ENCODE results near the gene OTOG.

Gene OTOG

DNA sequence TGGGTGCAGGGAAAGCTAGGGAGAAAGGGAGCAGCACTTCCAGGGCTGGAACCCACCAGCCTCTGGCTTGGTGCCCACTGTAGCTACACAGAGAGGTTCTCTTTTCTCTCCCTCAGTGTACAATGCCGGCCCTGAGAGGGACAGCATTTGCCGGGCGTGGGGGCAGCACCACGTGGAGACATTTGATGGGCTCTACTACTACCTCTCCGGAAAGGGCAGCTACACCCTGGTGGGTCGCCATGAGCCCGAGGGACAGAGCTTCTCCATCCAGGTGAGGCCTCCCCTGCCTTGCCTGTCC, 6.1 kb downstream of the OTOG start:
- intact Hi-C loops (cut with DNase I) = no loop called here
- DNase-seq = peak in 1 of 42 donors; percentile 8

DNA sequence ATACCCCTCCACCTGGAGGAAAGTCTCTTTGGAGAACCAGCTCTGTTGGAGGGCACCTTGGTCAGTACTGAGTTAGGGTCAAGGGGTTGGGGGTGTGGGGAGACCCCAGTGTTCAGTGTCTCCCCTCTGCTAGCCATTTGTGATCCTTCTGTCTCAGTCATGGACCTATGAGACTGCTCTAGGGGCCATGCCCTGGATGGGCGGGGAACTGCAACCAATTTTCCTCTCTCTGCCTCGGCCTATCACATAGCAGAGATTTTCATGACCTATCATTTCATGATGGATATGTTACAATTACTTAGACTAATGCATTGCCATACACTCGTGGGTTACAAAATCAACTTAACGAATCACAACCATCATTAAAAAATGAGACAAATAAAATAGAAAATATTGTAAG, 7.4 kb downstream of the OTOG start:
- intact Hi-C loops (cut with DNase I) = no loop called here
- DNase-seq = no peak

DNA sequence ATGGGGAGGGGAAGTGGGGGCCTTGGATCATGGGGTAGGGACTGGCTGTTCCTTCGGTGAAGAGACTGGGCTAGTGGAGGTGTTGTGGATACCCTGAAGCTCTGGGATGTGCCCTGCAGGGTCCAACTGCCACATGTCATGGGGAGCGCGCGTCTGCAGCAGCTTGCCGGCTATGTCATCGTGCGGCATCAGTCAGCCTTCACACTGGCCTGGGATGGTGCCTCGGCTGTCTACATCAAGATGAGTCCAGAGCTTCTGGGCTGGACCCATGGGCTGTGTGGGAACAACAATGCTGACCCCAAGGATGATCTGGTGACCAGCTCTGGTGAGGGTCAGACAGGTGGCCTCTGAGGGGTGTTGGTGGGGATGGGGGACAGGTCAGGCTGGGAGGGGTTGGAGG, 9.9 kb downstream of the OTOG start:
- DNase-seq = peak in 1 of 42 donors; percentile 9
- intact Hi-C loops (cut with DNase I) = no loop called here

DNA sequence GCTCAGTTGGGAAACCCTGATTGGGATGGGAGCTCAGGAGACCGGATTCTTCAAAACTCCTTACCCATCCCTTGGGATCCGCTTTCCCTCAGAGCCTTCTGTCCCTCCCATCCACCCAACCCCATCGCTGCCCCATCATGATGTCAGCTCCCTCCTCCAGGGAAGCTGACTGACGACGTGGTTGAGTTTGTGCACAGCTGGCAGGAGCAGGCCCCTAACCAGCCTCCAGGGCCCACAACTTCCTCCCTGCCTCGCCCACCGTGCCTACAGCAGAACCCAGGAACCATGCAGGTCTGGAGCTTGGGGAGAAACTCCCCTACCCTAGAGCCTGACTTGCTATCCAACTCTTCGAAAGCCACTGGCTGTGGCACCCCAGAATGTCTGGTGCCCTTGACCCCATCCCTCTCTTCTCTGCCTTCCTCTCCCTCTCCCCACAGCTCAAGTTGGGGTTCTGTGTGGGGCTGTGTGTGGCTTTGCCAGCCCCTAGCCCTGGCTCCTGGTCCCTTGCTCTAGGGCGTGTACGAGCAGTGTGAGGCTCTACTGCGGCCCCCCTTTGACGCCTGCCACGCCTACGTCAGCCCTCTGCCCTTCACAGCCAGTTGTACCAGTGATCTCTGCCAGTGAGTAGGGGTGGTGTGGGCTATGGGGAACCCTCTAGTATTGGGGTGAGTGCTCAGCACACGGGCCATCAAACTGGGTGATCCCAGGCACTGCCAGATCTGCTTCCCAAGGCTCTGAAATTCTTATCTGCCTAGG, 11.1 kb downstream of the OTOG start:
- DNase-seq = peak in 1 of 42 donors; percentile 1
- intact Hi-C loops (cut with DNase I) = no loop called here

DNA sequence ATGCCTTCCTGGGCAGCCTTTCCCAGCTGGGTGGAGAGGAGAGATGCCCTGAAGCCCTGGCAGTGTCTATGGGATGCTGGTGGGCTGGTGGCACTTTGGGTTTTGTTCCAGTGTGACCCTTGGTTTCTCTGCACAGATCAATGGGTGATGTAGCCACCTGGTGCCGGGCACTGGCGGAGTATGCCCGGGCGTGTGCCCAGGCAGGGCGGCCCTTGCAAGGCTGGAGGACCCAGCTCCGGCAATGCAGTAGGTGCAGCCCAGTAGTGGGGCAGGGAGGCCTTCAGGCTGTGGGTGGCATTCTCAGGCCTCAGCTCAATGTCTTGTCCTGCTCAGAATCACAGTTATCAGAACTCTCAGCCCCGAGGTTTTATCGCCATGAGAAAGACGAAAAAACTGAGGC, 11.9 kb downstream of the OTOG start:
- DNase-seq = peak in 3 of 42 donors; percentile 4 to 22 (median 5)
- intact Hi-C loops (cut with DNase I) = no loop called here

DNA sequence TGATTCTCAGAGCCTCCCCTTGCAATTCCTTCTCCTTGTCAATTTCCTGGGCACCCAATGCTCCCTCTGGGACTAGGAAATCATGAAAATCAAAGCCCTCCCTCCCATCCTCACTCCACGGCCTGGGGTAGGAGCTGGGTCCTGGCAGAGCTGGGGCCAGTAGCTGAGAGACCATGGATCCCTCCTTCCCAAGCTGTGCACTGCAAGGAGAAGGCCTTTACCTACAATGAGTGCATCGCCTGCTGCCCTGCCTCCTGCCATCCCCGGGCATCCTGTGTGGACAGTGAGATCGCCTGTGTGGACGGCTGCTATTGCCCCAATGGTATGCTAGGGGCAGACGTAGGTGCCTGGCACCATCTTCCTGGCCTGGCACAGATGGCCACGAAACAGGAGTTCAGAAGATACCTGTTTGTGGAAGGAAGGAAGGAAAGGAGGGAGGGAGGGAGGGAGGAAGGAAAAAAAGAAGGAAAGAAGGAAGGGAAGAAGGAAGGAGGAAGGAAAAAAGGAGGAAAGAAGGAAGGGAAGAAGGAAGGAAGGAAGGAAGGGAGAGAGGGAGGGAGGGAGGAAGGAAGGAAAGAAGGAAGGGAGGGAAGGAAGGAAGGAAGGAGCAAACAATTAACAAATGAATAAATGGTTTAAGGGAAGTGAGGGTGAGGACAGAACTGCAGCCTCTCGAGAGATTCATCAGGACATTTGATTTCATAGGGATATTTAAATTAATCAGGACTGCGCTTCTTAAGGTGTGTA, 12.5 kb downstream of the OTOG start:
- DNase-seq = peak in 3 of 42 donors; percentile 1 to 12 (median 12)
- intact Hi-C loops (cut with DNase I) = no loop called here

DNA sequence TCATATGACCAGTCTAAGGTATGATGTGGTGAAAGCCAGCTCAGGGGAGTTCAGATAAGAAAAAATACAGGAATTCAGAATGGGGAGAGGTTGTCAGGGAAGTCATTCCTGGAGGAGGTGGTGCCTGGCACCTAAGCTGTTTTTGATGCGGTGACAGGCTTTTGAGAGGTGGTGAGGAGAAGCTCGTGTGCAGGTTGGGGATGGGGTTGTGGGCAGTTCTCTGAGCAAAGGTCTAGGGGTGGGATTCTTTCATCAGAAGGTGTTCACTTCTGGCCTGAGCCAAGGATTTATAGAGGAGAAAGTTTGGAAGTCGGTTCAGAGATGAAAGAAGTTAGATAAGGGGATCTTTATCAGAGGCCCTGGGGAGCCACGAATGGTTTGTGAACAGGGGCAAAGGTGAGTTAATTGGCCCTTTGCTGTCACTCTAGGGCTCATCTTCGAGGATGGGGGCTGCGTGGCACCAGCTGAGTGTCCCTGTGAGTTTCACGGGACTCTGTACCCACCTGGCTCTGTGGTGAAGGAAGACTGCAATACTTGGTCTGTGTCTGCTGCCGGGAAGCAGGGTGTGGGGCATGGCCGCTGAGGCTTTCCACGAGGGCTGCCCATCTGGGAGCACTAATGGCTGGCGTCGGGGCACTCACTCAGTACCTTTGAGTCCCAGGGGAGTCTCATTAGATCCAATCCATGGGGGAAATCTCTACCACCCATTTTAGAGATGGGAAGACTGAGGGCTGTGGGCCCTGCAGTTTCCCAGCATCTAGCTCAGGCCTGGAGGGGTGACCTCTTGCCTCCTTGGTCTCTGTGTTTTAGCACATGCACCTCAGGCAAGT, 13.4 kb downstream of the OTOG start:
- intact Hi-C loops (cut with DNase I) = no loop called here
- DNase-seq = peak in 2 of 42 donors; percentile 1 to 15

DNA sequence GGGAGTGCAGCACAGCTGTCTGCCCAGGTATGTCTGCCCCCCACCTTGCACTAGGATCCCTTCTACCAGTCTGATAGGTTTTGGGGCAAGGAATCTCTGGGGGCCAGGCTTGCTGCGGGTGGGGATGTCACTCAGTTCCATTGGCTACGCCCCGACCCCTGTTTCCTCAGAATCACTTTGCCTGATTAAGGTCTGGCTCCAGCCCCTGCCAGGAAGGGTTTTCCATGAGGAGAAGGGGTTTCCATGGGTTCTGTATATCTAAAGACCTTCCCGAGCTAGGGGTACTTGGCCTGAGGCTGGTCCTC, 14.0 kb downstream of the OTOG start:
- DNase-seq = peak in 3 of 42 donors; percentile 2 to 34 (median 21)
- intact Hi-C loops (cut with DNase I) = no loop called here

DNA sequence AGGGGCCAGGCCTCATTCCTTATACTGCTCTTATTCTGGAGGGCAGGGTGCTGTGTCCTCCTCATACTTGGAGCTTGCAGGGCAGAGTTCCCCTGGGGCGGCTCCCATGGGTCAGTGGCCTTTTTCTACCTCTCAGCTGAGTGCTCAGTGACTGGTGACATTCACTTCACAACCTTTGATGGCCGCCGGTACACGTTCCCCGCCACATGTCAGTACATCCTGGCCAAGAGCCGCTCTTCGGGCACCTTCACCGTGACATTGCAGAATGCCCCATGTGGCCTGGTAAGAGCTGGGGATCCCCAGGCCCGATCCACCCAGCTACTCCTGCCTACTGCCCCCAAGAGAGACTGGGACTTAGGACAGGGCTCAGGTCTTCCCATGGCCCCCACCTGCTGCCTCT, 14.5 kb downstream of the OTOG start:
- intact Hi-C loops (cut with DNase I) = no loop called here
- peak in 3 of 42 donors; percentile 3 to 36 (median 24) for DNase-seq

DNA sequence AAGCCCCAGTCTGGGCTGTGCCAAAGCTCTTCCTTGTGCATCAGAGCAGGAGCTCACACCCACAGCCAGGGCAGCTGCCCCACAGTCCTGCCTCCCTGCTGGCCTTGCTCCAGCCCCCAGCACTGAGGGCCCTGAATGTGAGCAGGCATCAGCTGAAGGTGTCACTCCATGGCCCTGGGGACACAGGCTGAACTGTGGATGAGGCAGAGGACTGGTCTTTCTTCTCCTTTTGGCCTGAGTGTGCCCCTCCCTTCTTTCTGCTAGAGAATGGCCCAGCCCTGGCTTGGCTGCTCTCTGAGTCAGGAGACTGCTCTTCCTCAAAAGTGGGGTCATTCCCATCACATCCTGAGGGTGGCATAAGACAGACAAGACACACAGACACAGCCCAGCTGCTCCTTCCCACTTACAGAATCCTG, 16.2 kb downstream of the OTOG start:
- intact Hi-C loops (cut with DNase I) = no loop called here

DNA sequence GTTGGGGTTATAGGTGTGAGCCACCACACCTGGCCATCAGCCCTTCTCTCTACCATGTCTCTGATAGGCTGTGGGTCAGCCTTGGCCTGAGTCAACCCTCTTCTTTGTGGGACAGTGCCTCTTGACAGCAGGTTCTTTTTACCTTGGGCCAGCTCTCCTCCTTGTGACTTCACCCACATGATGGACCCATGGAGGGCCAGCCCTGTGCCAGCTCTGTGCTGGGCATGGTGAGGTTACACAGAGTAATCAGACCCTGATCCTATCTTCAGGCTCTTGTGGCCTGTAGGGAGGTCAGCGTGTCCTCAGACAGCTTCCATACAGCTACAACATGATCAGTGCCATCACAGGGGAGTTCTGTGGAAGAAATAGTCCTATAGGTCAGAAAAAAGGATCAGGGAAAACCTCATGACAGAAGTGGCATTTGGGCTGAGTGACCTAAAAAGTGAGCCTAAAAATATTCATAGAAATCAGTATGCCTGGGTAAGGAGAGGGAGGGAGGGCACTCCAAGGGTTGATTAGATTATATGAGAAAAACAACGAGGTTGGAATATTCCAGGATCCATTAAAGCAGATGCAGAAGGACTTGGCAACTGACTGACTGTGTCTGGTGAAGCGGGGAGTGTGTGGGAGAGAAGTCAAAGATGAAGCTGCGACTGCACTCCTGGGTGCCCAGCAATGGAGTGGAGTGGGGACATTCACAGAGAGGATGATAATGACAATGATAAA, 17.1 kb downstream of the OTOG start:
- intact Hi-C loops (cut with DNase I) = no loop called here
- DNase-seq = peak in 6 of 42 donors; percentile 1 to 21 (median 8)

More for the DNA sequence above, 16.2 kb downstream of the OTOG start:
- DNase-seq = peak in 7 of 42 donors; percentile 1 to 31 (median 5)

DNA sequence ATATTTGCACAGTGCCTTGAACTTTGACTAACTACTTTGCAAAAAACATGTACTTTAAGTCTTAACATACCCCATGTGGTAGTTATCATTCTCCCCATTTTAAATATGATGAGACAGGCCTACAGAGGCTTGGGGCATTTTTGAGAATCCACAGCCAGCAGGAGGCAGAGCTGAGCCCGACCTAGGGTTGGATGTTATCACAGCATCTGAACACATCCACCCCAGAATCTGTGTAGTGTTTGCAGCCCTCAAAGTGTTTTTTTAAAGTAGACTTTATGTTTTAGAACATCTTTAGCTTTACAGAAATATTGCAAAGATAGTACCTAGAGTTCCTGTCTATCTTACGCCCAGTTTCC, 17.6 kb downstream of the OTOG start:
- peak in 2 of 42 donors; percentile 20 to 31 for DNase-seq
- intact Hi-C loops (cut with DNase I) = no loop called here

DNA sequence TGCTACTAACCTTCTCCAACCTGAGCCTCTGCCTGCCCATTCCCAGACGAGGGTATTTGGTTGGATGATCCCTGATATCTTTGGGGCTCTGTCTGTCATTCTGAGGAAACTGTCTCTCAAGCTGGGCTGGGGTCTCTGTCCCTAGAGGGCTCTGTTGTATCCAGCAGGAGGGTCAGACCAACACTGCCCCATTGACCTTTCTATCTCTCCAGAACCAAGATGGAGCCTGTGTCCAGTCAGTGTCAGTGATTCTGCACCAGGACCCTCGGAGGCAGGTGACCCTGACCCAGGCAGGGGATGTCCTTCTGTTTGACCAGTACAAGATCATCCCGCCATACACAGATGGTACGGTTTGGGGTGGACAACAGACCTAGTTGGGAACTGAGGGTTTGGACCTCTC, 21.9 kb downstream of the OTOG start:
- intact Hi-C loops (cut with DNase I) = no loop called here
- DNase-seq = peak in 4 of 42 donors; percentile 10 to 19 (median 17)

DNA sequence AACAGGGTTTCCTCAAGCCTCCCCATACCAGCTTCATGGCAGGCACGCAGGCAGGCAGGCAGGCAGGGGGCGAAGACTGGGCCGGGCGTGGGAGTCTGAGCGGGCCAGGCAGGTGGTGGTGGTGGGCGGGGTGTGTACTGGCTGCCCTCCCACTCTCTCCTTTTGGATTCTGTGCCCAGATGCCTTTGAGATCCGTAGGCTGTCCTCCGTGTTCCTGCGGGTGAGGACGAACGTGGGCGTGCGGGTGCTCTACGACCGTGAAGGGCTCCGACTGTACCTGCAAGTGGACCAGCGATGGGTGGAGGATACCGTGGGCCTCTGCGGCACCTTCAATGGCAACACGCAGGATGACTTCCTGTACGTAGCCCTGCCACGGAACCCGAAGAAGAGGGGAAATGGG, 23.0 kb downstream of the OTOG start:
- intact Hi-C loops (cut with DNase I) = no loop called here
- peak in 10 of 42 donors; percentile 8 to 46 (median 30) for DNase-seq

DNA sequence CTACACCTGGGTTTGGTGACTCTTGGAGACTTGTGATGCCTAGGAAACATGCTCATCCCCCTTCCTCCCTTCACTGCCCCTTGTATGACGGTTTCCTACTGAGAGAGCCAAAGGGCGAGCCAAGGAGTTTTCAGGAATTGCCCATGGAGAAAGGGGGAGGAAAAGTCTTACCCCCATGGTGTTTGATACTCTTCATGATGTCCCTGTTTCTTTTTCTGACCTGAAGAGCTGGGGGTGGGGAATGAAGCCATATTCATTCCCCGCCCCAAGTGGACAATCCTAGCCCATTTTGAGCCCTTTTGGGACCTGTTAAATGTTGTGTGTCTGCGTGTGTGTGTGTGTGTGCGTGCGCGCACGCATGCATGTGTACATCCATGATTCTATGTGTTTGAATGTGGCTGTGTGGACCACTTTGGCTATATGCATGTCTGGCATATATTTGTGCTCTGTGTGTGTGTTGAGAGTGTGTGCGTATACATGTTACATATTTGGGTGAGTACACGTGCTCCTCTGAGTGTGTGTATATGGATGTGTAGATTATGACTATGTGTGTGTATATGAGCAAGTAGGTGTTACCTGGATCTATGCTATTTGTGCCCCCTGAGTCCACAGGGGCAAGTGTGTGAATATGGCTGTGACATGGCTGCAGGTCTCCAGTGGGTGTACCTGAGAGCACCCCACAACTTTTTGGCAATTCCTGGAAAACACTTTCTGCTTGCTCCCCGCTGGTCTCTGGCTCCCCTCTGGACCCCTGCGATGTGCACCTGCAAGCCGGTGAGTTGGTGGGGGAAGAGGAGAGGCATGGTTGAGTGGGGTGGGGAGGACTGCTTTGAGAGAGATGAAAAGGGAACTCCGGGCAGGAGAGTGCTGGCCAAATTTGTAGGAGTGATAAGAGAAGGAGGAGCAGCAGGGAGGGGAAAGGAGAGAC, 24.6 kb downstream of the OTOG start:
- intact Hi-C loops (cut with DNase I) = no loop called here
- DNase-seq = peak in 2 of 42 donors; percentile 18 to 19

DNA sequence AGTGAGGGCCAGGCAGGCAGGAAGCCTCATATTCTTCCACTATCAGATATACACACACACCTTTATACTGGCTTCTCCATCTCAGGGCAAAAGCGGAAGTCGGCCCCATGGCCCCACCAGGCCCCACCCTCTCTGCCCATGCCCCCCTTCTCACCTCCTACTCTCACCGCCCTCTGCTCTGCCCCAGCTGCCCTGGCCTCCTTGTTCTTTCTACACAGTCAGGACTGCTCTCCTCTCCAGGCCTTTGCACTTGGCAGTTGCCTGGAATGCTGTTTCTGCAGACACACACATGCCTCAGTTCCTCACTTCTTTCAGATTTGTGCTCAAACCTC, 25.3 kb downstream of the OTOG start:
- peak in 2 of 42 donors; percentile 24 to 27 for DNase-seq
- intact Hi-C loops (cut with DNase I) = no loop called here

DNA sequence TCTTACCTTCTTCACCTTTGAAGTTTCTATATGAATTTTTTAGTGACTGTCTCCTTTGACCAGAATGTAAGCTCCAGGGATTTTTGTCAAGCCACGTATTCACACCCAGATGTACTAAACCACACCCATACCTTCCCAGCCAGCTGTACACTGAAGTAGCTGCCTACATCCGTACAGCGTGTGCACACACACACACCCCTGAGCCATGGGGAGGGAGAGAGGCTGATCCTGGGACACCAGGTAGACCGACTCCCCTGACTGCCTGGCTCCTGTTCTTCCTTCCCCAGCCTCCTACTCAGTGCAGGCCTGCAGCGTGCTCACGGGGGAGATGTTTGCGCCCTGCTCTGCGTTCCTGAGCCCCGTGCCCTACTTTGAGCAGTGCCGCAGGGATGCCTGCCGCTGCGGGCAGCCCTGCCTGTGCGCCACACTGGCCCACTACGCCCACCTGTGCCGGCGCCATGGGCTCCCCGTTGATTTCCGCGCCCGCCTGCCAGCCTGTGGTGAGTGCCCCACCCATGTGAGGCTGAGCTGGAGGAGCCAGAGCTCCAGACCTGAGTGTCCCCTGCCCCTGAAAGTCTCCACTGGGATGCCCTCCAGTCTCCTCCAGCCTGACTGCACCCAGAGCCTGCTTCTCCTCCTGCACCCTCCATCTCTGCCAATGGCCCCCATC, 25.9 kb downstream of the OTOG start:
- intact Hi-C loops (cut with DNase I) = no loop called here
- DNase-seq = peak in 1 of 42 donors; percentile 30

DNA sequence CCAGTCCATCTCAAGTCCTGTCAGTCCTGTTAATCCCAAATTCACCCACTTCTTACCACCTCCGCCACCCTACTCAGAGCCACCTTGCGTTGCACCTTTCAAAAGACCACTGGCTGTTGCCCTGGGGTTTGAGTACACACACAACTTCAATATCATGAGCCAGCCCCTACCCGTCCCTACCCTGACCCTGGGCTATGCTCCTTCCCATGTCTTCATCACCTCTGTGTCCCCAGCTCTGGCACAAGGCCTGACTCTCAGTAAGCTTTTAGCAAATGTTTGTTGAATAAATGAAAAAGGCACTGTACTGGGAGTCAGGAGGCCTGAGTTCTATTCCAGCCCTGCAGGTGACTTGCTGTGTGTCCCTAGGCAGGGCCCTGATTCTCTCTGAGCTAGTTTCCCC, 26.5 kb downstream of the OTOG start:
- intact Hi-C loops (cut with DNase I) = no loop called here
- peak in 1 of 42 donors; percentile 18 for DNase-seq
